HL-60 (cell line): ENCODE data around the gene PPP1R12C.

Source experiments
- DNase-seq, 2 experiments: peaks; one replicate each; pipeline ENCODE4 v3.0.0-alpha.2; 2010 to 2020; ENCODE audit warnings: low read depth in 1 of 2, low spot score in 1 of 2
- H3K27ac ChIP-seq: fragments of 250-450 bp; sonication (Bioruptor Pico); replicated peaks from 2 replicates; pipeline ENCODE4 v1.5.1; 2020; ENCODE audit warnings: mild to moderate bottlenecking, moderate library complexity
- H3K27me3 ChIP-seq: fragments of 250-450 bp; sonication (Bioruptor Pico); 2 replicates; pipeline ENCODE4 v1.5.1; 2021; ENCODE audit warnings: mild to moderate bottlenecking, moderate library complexity; ENCODE audit not compliant: insufficient read depth, poor library complexity, severe bottlenecking
- H3K4me3 ChIP-seq: replicated peaks from 2 replicates; pipeline ENCODE4 v1.5.1; 2011; ENCODE audit warnings: mild to moderate bottlenecking, control low read depth, low read length; ENCODE audit not compliant: insufficient read depth
- GABPA ChIP-seq: IDR thresholded peaks from 2 replicates; pipeline ENCODE4 v1.6.1; 2012; ENCODE audit warnings: low read depth
- POLR2AphosphoS5 ChIP-seq: IDR thresholded peaks from 2 replicates; pipeline ENCODE4 v1.6.1; 2012; ENCODE audit warnings: low read depth
- SPI1 ChIP-seq: IDR thresholded peaks from 2 replicates; pipeline ENCODE4 v1.6.1; 2012; ENCODE audit warnings: low read depth, mild to moderate bottlenecking, borderline replicate concordance
- long read RNA-seq: library from polyadenylated mRNA; unstranded; transcript quantifications from one replicate; pipeline ENCODE4 v2.0.0, GENCODE V29; 2020
- TF ChIP-seq, protein P1 (sequence below): IDR thresholded peaks from 2 replicates; pipeline ENCODE4 v1.6.1; 2012; ENCODE audit warnings: low read depth; ENCODE audit not compliant: insufficient replicate concordance
- TF ChIP-seq, protein P2 (sequence below): IDR thresholded peaks from one replicate; pipeline ENCODE4 v1.5.1; 2011; ENCODE audit warnings: low read length, control low read depth, inconsistent platforms; ENCODE audit not compliant: insufficient read depth

The PPP1R12C gene
- long read RNA-seq, full-length matches to known transcripts: 1 of 3 reads
- long read RNA-seq, partial matches to known transcripts: 0 of 3 reads
- long read RNA-seq, other reads (novel, unspliced or antisense): 2 of 3 reads

DNA sequence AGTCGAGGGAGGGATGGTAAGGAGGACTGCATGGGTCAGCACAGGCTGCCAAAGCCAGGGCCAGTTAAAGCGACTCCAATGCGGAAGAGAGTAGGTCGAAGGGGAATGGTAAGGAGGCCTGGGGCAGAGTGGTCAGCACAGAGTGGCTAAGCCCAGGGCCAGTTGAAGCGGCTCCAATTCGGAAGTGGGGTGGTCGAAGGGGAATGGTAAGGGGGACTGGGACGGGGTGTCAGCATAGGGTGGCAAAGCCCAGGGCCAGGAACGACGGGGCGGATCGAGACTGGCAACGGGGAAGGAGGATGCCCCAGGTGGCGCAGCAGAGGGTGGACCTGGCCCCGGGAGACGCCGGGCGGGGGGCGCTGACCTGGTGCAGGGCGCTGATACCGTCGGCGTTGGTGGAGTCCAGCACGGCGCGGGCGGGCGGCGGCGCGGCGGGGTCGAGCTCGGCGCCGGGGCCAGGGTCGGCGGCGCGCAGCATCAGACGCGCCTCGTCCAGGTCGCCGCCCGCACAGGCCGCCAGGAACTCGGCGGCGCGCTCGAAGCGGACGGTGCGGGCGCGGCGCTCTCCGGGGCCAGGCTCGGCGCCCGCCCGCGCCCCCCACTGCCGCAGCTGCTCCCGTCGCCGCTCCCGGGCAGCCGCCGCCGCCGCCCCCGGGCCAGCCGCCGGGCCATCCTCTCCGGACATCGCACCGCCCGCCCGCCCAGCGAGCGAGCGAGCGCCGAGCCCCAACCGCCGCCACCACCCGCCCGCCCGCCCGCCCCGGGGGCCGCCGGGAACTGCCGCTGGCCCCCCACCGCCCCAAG, at the start of gene PPP1R12C:
Gene PPP1R12C (minus strand): TSS at position 779 of the 804 bp plus-strand sequence. CDS start 94 bp downstream, at position 685.
- Histone ChIP-seq H3K27me3 (no peaks in the 10 kb centered on the region), H3K27ac (peak within 1 kb of the TSS; percentile 67), H3K4me3 (peak within 1 kb of the TSS; percentile 71)
- TF ChIP-seq SPI1 (no peak), GABPA (no peak), POLR2AphosphoS5 (no peak)
- TF ChIP-seq, protein P1, sequence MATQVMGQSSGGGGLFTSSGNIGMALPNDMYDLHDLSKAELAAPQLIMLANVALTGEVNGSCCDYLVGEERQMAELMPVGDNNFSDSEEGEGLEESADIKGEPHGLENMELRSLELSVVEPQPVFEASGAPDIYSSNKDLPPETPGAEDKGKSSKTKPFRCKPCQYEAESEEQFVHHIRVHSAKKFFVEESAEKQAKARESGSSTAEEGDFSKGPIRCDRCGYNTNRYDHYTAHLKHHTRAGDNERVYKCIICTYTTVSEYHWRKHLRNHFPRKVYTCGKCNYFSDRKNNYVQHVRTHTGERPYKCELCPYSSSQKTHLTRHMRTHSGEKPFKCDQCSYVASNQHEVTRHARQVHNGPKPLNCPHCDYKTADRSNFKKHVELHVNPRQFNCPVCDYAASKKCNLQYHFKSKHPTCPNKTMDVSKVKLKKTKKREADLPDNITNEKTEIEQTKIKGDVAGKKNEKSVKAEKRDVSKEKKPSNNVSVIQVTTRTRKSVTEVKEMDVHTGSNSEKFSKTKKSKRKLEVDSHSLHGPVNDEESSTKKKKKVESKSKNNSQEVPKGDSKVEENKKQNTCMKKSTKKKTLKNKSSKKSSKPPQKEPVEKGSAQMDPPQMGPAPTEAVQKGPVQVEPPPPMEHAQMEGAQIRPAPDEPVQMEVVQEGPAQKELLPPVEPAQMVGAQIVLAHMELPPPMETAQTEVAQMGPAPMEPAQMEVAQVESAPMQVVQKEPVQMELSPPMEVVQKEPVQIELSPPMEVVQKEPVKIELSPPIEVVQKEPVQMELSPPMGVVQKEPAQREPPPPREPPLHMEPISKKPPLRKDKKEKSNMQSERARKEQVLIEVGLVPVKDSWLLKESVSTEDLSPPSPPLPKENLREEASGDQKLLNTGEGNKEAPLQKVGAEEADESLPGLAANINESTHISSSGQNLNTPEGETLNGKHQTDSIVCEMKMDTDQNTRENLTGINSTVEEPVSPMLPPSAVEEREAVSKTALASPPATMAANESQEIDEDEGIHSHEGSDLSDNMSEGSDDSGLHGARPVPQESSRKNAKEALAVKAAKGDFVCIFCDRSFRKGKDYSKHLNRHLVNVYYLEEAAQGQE: no peak
- TF ChIP-seq, protein P2, sequence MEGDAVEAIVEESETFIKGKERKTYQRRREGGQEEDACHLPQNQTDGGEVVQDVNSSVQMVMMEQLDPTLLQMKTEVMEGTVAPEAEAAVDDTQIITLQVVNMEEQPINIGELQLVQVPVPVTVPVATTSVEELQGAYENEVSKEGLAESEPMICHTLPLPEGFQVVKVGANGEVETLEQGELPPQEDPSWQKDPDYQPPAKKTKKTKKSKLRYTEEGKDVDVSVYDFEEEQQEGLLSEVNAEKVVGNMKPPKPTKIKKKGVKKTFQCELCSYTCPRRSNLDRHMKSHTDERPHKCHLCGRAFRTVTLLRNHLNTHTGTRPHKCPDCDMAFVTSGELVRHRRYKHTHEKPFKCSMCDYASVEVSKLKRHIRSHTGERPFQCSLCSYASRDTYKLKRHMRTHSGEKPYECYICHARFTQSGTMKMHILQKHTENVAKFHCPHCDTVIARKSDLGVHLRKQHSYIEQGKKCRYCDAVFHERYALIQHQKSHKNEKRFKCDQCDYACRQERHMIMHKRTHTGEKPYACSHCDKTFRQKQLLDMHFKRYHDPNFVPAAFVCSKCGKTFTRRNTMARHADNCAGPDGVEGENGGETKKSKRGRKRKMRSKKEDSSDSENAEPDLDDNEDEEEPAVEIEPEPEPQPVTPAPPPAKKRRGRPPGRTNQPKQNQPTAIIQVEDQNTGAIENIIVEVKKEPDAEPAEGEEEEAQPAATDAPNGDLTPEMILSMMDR: no peak
- DNase-seq: no peak

DNA sequence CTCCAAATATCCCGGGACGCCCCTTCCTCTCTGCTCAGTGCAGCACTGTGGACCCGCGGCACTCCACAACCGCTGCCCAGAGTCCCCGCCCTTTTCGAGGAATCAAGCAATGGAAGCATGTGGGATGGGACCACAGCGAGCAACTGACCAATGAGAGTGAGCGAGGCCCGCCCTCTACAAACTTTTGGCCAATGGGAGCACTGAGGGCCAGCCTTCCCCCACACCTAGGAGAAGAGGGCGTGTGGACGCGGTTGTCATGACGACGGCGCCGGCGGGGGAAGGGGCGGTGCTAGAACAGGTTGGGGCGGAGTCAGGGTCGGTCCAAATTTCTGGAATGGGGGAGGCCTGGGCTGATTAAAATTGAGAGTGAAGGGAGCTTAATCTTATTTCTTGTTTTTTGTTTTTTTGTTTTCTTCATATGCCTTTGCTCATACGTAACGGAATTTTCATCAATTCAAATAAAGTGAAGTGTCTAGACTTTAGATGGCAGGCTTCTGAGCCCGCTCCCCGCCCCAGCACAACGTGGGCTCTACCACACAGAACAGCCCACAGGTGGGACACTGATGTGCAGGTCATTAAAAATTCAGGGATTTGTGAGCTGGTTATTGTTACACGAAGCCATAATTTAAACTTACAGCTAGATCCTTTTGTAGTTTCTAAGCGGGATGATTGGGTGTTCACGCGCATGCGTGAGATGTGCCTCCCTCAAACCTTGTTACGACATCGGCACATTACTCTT, 49.3 kb upstream of the PPP1R12C start, which contains the start of gene DNAAF3:
Gene DNAAF3 (minus strand): TSS at position 84 of the 739 bp plus-strand sequence. CDS start 200 bp downstream, outside the sequence.
- DNase-seq: peak; percentile 93 to 95
- Histone ChIP-seq H3K4me3 (peak within 1 kb of the TSS; percentile 53), H3K27ac (peak within 1 kb of the TSS; percentile 51), H3K27me3 (peaks cover 11% of the 10 kb centered on the region)
- TF ChIP-seq GABPA: no peak

DNA sequence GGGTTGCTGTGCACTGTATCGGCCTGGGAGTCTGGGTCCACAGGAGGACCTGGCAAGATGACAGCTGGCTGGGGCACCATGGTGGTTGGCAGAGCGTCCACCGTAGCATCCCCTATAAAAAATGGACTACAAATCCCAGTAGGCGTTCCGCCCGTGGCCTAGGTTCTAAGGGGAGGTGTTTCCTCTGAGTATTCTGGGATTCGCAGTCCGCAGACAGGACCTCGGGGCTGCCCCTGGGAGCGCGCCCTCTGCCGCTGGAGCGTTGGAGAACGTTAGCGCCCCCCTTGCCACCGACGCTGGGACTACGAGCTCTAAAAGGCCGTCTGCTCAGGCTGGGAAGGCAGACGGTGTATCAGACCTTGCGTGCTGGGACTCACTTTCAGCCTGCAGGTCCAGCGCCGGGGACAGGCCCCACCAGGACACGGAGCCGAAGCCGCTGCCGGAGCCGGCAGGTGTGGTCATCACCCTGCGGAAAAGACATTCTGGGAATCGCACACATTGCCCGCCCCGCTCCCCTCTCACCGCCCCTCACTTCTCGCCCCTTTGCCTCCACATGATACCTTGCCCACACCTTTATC, 48.6 kb upstream of the PPP1R12C start:
- Histone ChIP-seq H3K27me3 (peaks cover 13% of the 10 kb centered on the region), H3K27ac (0 out of 2 replicates have a peak overlapping the region, but pooled peaks have one; percentile 19), H3K4me3 (peak overlapping the region; percentile 53)
- DNase-seq: peak in 1 of 2 experiments; percentile 80
- TF ChIP-seq, protein P2: peak; percentile 52
- no peak for TF ChIP-seq POLR2AphosphoS5

DNA sequence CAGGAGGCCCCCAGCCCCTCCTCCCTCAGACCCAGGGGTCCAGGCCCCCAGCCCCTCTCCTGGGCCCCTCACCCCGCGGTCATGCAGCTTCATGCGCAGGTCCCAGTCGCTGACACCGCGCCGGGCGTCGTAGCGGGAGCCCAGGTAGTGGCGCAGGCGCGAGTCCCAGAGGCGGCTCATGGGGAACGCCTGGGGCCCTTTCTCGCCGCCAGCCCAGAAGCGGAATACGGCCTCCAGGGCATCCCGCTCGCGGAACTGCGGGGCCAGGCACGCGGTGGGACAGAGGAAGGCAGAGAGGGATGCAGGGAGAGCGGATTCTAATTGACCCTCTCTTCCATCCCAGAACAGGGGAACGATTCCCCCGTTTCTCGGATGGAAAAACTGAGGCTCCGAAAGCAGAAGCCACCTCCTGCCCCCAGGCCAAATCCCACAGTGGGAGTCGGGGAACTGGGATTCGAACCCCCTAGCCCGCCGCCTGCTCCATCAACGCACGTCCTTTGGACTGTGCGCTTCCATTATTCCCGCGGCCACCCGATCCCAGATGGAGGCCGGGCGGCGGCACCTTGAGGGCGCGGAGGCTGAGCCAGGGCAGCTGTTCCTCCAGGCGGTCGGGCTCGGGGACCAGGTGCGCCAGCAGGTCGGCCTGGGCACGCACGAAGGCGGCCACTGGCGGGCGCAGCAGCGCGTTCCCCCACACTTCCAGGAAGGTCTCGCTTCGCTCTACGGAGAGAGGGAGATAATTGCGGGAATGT, 44.3 kb upstream of the PPP1R12C start:
- H3K27ac ChIP-seq: no peak overlapping the region
- H3K4me3 ChIP-seq: no peak overlapping the region
- peaks cover 10% of the 10 kb centered on the region for H3K27me3 ChIP-seq
- TF ChIP-seq POLR2AphosphoS5: no peak
- no peak for DNase-seq

DNA sequence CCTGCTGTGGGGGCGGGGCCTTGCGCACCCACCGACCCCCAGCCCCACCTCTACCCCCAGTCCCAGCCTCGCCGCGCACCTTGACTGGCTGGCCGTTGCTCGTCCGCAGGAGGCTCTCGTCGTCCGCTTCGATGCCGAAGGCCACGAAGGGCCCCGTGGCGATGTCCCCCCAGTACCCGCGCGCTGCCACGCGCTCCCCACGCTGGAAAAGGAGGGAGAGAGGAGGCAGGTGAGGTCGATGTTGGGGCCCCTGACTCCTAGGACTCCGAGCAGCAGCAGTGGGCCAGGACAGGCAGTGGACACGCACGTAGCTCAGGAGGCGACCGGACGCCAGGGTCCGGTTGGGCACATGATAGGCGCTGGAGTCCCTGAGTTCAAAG, 43.5 kb upstream of the PPP1R12C start:
- DNase-seq: no peak
- H3K4me3 ChIP-seq: no peak overlapping the region
- H3K27me3 ChIP-seq: peaks cover 13% of the 10 kb centered on the region
- H3K27ac ChIP-seq: no peak overlapping the region
- TF ChIP-seq SPI1: no peak
- no peak for TF ChIP-seq POLR2AphosphoS5
- TF ChIP-seq, protein P1: no peak
- TF ChIP-seq GABPA: no peak
- TF ChIP-seq, protein P2: no peak
